COR-L47 (cell line): ENCODE measurements around the gene LZTS2.
"Not testable (repeated sequence)": the region's sequence is repeated elsewhere in the genome, so short reads cannot be mapped to it uniquely, and the experiment has no call there.

Experiments used
- DNase-seq: peaks from one replicate; lab custom pipeline; 2025; lab: John Stamatoyannopoulos, UW

The LZTS2 gene

GRCh38 chr10:101033276-101033675 is 33.7 kb downstream of the LZTS2 start:
- DNase-seq = no peak

DNA sequence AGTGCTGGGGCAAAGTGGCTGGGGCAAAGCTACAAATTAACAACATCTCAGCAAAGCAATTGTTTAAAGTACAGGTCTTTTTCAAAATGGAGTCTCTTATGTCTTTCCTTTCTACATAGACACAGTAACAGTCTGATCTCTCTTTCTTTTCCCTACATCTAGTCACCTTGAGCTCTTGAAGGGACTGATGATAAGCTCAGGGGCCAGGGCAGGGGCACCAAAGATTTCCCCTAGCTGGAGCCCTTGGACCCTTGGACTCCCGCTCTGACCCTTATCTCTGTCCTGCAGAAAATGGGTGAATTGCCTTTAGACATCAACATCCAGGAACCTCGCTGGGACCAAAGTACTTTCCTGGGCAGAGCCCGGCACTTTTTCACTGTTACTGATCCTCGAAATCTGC is 34.8 kb downstream of the LZTS2 start:
- DNase-seq = not testable (repeated sequence)

- DNase-seq = no peak
Observed at GRCh38 chr10:101035314-101035713, 35.7 kb downstream of the LZTS2 start.

- DNase-seq = no peak
Observed at GRCh38 chr10:101035916-101036702, 36.5 kb downstream of the LZTS2 start.

- no peak for DNase-seq
Observed at GRCh38 chr10:101036726-101037125, 37.1 kb downstream of the LZTS2 start.

DNA sequence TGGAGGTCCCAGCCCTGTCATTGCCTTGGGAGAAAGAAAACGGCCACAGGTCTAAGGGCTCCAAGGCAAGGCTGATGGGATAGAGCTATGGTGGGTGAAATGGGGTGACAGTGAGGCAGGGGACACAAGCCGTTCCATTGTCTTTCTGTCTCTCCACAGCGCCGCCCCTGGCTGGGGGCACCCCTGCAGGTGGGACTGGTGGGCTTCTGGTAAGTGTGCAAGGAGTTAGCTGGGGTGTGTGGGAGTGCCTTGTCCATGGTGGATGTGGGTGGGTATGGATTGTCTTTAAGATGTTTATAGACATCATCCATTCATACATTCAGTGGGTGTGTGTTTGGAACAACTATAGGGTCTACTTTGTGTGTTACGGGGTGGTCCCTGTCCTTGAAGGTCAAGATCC is 38.9 kb downstream of the LZTS2 start:
- no peak for DNase-seq

DNA sequence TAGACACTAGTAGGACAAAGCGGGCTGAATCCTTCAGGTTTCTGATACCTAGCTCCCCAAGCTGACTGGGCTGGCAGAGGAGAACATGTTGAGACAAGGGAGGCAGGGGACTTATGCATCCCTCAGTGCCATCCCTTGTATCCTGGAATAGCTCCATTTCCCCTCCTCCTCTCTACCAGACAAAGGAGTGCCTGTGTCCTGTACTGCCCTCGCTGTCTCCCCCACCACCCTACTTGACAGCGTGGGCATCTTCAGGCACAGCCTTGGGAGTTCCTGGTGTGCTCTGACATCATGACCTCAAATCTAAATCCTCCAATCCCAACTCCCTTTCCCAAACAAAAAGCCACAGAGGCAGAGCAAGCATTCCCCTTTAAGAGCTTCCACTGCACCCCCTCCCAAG is 40.5 kb downstream of the LZTS2 start:
- DNase-seq = no peak

DNA sequence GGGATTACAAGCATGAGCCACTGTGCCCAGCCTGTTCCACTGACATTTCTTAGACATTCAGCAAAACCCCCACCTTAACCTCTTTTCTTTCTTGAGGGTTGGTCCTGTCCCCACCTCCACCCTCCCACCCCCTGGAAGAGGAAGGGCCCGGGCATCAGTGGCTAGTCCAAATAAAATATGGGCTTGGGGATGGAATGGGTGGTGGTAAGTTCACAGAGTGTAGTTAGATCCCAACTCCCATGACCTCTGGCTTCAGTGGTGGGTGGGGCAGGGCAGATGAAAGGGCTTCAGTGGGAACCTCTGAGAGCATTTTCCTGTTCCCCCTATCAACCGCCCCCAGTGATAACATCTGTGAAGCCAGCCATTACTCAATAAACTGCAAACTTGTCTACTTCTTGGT is 41.2 kb downstream of the LZTS2 start:
- no peak for DNase-seq

DNA sequence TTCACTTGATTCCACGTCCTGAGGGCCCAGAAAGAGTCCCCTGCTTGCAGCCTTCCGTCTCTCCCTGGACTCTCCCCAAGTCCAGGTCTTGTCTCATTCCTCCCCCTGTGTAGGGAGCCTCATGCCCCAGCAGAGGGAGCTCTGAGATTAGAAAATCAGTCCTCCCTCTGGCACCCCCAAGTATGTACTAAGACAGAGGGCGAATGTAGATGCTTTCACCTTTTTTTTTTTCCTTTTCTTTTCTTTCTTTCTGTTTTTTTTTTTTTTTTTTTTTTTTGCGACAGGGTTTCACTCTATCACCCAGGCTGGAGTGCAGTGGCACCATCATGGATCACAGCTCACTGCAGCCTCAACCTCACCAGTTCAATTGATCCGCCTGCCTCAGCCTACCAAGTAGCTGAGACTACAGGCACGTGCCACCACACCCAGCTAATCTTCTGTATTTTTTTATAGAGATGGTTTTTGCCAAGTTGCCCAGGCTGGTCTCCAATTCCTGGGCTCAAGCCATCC is 41.7 kb downstream of the LZTS2 start:
- peak; percentile 65 for DNase-seq

DNA sequence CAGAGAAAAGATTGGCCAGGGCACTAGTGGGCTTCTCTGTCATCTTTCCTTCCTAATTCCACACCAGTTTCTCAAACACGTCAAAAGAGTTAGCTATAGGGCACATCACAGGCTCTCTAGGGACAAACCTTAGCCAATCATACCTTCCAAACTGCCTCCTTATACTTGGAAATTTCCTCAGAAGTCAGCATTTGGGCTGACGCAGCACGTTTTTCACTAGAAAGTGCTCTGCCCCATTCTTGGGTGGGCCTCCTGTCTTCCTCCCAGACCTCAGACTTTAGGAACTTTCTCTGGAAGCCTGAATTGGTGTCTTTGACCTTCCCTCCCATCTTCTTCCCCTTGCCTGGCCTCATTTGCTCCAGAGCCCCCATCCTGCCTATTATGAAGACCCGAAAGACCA is 42.5 kb downstream of the LZTS2 start:
- DNase-seq = no peak

- peak; percentile 93 for DNase-seq
Observed at GRCh38 chr10:101042667-101043362, 43.2 kb downstream of the LZTS2 start.

DNA sequence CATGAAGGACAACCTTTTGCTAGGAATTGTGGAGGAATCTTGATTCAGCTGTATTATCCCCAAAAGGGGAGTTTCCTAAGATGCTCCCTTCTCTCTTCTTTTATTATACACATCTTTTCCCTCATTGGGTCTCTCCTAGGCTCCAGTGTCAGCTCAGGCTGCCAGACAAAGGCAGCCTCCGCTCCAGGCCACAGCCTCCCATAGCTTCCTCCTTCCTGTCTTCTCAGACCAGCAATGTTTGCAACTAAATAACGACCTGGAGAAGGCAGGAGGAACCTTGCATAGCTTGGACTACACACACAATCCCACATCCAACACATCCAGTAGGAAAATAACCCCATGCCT is 43.7 kb downstream of the LZTS2 start:
- DNase-seq = no peak

DNA sequence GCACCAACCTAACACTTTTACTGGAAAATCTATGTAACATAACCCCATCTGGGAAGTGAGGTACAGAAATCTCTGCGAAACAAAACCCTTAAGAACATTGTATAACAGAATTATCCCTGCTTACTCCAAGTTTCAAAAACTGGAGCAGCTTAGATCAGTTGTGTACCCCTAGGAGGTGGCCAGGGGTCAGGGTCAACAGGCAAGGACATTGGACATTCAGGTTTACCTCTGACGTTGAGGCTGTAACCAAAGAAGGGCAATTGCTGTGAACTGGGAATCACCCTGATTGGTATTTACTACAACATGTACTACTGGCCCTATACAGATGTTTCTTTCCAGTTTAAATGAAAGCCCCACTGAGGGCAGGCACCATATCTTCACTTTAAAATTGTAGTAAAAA is 44.5 kb downstream of the LZTS2 start:
- DNase-seq = no peak

GRCh38 chr10:101046332-101047238 is 47.0 kb downstream of the LZTS2 start:
- no peak for DNase-seq

- no peak for DNase-seq
Observed at GRCh38 chr10:101047268-101047667, 47.7 kb downstream of the LZTS2 start.

- DNase-seq = peak; percentile 57
Observed at GRCh38 chr10:101047961-101048892, 48.6 kb downstream of the LZTS2 start.

DNA sequence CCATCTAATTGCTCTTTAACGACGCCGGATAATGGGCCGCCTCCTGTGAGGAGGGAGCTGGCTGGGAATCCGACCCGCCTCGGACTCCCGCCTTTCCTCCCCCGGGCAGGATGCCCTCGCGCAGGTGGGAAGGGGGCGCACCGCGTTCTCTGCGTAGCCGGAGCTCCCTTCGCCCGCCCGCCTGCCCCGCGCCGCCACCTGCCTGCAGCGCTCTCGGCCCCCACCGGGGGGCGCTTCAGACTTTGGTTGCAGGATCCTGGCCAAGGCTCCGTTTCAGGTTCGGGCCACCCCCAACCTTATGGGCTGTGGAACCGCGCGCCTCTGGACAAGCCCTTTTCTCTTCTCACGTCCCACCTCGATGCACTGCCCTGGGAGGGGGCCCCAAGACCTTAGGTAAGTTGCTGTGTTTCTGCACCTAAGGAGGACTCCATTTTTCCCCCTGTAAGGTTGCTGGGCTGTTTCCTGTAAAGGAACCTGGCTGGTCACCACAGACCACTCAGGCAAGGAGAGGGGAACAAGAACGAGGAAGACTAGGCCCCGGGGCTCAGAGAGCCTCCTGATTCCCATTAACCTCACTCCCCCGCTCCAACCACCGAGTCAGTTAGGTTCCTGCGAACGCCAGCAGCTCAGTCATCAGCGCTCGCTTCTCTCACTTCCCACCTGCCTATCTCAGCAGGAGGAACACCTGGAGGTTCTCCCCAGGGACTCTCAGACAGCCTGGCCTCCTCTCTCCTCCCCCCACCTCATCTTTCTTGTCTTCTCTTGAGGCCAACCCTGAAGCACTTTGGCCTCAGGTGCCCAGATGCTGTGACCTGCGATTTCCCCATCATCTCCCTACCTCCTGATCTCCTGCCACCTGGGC is 50.8 kb downstream of the LZTS2 start:
- DNase-seq = peak; percentile 78

DNA sequence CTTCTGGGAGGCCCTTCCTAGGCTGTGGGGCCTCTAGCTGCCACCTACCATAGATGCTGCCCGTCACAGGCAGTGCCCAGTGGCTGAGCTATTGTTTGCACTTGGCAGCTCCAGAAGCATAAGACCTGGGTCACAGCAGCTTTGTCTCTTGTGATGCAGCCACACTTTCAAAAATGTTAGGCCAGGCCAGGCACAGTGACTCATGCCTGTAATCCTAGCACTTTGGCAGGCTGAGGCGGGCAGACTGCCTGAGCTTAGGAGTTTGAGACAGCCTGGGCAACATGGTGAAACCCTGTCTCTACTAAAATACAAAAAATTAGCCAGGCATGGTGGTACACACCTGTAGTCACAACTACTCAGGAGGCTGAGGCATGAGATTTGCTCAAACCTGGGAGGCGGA is 52.7 kb downstream of the LZTS2 start:
- no peak for DNase-seq

- no peak for DNase-seq
Observed at GRCh38 chr10:101053516-101053915, 53.9 kb downstream of the LZTS2 start.

DNA sequence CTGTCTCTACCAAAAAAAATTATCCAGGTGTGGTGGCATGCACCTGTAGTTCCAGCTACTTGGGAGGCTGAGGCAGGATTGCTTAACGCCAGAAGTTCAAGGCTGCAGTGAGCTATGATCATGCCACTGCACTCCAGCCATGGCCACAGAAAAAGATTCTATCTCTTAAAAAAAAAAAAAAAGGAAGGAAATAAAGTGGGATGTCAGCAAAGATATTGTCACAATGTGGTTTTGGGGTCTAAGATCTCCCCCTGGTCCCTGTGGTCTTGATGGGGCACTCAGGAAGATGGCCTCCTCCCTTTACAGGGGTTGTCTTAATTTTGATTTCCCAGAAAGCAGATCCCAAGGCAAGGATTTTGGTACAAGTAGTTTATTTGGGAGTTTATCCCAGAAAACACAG is 54.7 kb downstream of the LZTS2 start:
- DNase-seq = no peak
